Breast epithelium (tissue), 3 donors: ENCODE results near the gene PMEPA1.

Experiments used
- POLR2A ChIP-seq: fragments of 450-650 bp; IDR thresholded peaks from one replicate; pipeline ENCODE4 v1.6.1; 2016; ENCODE audit warnings: antibody characterized with exemption, mild to moderate bottlenecking, moderate library complexity
- POLR2AphosphoS5 ChIP-seq, 3 donors: sonication (generic); formaldehyde crosslinking; IDR thresholded peaks; one replicate each; pipeline ENCODE4 v1.6.1; 2017; ENCODE audit warnings: antibody characterized with exemption in 3 of 3
- TF ChIP-seq, protein P1 (sequence below), 3 donors: fragments of 450-650 bp; IDR thresholded peaks; one replicate each; pipeline ENCODE4 v1.5.1; 2016 to 2017; ENCODE audit warnings: antibody characterized with exemption in 3 of 3, mild to moderate bottlenecking in 3 of 3, moderate library complexity in 3 of 3

DNA sequence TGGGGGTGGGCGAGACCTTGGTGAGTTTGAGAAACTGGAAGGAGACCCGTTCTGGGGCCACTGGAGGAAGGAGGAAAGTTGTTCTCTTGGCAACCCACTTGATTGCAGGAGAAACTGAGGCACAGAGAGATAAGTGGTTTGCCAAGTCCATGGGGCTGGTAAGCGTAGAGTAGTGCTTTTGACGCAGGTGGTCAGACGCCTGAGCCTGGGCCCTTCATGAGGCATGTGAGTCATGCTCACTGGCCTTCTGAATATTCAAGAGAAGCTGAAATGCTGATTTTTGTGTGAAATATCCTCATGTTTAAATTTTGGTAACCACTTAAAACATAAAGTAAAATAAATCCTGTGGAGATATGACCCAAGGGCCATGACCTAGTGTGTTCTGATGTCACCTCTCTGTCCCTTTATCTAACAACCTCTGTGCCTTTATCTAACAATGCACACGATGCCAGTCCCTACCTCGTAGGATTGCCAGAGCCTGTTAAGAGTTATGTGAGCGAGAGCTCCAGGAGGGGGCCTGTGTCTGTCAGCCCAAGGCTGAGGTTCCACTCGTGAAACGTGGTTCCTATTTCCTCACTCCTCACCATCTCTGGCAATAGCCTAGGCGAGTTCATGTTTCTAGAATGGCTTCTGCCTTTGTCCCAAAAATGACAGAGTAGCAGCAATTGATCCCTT lies 32.8 kb upstream of the PMEPA1 start:
- TF ChIP-seq, protein P1, sequence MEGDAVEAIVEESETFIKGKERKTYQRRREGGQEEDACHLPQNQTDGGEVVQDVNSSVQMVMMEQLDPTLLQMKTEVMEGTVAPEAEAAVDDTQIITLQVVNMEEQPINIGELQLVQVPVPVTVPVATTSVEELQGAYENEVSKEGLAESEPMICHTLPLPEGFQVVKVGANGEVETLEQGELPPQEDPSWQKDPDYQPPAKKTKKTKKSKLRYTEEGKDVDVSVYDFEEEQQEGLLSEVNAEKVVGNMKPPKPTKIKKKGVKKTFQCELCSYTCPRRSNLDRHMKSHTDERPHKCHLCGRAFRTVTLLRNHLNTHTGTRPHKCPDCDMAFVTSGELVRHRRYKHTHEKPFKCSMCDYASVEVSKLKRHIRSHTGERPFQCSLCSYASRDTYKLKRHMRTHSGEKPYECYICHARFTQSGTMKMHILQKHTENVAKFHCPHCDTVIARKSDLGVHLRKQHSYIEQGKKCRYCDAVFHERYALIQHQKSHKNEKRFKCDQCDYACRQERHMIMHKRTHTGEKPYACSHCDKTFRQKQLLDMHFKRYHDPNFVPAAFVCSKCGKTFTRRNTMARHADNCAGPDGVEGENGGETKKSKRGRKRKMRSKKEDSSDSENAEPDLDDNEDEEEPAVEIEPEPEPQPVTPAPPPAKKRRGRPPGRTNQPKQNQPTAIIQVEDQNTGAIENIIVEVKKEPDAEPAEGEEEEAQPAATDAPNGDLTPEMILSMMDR (IDR thresholded peaks at IDR 0.05) = no peak
- no peak for TF ChIP-seq POLR2AphosphoS5 (IDR thresholded peaks at IDR 0.05)
- no peak for TF ChIP-seq POLR2A
